Right lobe of liver (tissue), 4 donors: ENCODE data around the gene ROPN1L.

Experiments used
- CTCF ChIP-seq, 4 donors: fragments of 200-600 bp in 3 of 4; fragments of 450-650 bp in 1 of 4; IDR thresholded peaks; one replicate each; pipeline versions ENCODE4 v1.5.1 to v1.8.0; 2016 to 2022; ENCODE audit warnings: antibody characterized with exemption in 4 of 4, mild to moderate bottlenecking in 2 of 4
- POLR2A ChIP-seq: fragments of 450-650 bp; IDR thresholded peaks from one replicate; pipeline ENCODE4 v1.6.1; 2017; ENCODE audit warnings: antibody characterized with exemption, mild to moderate bottlenecking
- donor health status: DM: no; HTN: no; CAD: no.
- donor health status: DM: no; HTN: no; CAD: no.
- donor health status: DM: no; HTN: yes; CAD: no.

- TF ChIP-seq CTCF (IDR thresholded peaks at IDR 0.05) (no peak), POLR2A (no peak)
Measured at GRCh38 chr5:10498350-10498749, 56.7 kb downstream of the ROPN1L start.
